ENCODE data around the gene ALPK3. TPM values are rescaled to one million over a fixed set of nuclear protein-coding genes. Genes with fewer than 3 reads are reported as not detected.

Gene ALPK3
- total and polyA plus RNA-seq, 2 donors from 2014 or later: 3.1 to 20.2 TPM

DNA sequence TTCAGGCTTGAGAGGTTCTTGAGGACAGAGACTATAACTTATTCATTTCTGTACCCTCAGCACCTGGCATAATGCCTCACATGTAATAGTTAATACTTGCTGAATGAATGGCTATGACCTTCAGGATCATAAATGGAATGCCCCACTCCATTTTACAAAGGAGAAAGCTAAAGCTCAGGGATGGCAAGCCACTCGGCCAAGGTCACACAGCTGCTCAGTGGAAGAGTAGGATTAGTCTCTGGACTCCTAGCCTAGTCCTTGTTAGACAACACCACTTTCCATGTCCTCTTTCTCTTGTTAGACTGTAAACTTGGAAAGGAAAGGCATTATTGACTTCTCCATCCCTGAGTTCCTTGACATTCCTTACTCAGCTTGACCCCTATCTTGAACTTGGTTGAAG lies 3.2 kb upstream of the ALPK3 start:
- Histone ChIP-seq H3K9ac (ENCODE audit: low read length in 3 of 3) (no peak overlapping the region), H3K4me1 (ENCODE audit: control insufficient read depth in 2 of 3, insufficient read depth in 2 of 3, low read depth in 1 of 3, low read length in 3 of 3) (peaks cover 0 to 29% (median 16%) of the 10 kb centered on the region in 3 donors), H3K9me3 (ENCODE audit: control insufficient read depth in 2 of 3, insufficient read depth in 1 of 3, low read length in 3 of 3) (no peaks in the 10 kb centered on the region), H3K27me3 (ENCODE audit: control insufficient read depth, insufficient read depth, low read length) (no peaks in the 10 kb centered on the region), H3K27ac (ENCODE audit: low read depth in 2 of 2, low read length in 2 of 2) (no peak overlapping the region), H3K4me3 (ENCODE audit: low read length in 3 of 3) (no peak overlapping the region), H3K36me3 (ENCODE audit: control insufficient read depth in 2 of 3, insufficient read depth in 3 of 3, low read length in 3 of 3) (no peaks in the 10 kb centered on the region)
- intact Hi-C loops (cut with DNase I): no loop called here
- FAIRE-seq: no peak
- no peak for DNase-seq
- TF ChIP-seq, protein P1, sequence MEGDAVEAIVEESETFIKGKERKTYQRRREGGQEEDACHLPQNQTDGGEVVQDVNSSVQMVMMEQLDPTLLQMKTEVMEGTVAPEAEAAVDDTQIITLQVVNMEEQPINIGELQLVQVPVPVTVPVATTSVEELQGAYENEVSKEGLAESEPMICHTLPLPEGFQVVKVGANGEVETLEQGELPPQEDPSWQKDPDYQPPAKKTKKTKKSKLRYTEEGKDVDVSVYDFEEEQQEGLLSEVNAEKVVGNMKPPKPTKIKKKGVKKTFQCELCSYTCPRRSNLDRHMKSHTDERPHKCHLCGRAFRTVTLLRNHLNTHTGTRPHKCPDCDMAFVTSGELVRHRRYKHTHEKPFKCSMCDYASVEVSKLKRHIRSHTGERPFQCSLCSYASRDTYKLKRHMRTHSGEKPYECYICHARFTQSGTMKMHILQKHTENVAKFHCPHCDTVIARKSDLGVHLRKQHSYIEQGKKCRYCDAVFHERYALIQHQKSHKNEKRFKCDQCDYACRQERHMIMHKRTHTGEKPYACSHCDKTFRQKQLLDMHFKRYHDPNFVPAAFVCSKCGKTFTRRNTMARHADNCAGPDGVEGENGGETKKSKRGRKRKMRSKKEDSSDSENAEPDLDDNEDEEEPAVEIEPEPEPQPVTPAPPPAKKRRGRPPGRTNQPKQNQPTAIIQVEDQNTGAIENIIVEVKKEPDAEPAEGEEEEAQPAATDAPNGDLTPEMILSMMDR (IDR thresholded peaks at IDR 0.05; ENCODE audit: borderline replicate concordance, extremely low read depth, insufficient read depth): no peak

DNA sequence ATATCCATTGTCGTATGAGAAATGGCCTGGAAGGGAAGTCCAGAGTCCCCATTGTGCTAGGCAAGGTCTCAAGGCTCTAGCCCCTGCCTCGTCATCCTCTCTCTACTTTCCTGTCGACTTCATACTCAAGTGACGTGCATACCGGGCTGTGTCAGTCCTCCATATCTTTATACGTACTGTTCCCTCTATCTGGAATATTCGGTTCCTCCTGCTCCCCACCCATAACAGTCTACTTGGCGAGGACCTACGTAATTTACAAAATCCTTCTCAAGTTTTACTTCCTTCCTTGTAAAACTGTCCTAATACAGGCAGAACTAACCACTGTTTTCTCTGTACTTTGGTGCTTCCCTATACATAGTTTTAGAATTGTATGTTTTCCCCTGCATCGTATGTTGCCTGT lies 2.2 kb upstream of the ALPK3 start:
- Histone ChIP-seq H3K27me3 (ENCODE audit: control insufficient read depth, insufficient read depth, low read length) (no peaks in the 10 kb centered on the region), H3K9ac (ENCODE audit: low read length in 3 of 3) (no peak overlapping the region), H3K4me1 (ENCODE audit: control insufficient read depth in 2 of 3, insufficient read depth in 2 of 3, low read depth in 1 of 3, low read length in 3 of 3) (peaks cover 0 to 37% (median 26%) of the 10 kb centered on the region in 3 donors), H3K36me3 (ENCODE audit: control insufficient read depth in 2 of 3, insufficient read depth in 3 of 3, low read length in 3 of 3) (no peaks in the 10 kb centered on the region), H3K9me3 (ENCODE audit: control insufficient read depth in 2 of 3, insufficient read depth in 1 of 3, low read length in 3 of 3) (no peaks in the 10 kb centered on the region), H3K4me3 (ENCODE audit: low read length in 3 of 3) (no peak overlapping the region), H3K27ac (ENCODE audit: low read depth in 2 of 2, low read length in 2 of 2) (no peak overlapping the region)
- intact Hi-C loops (cut with DNase I): no loop called here
- DNase-seq (no peak), FAIRE-seq (no peak)
- TF ChIP-seq, protein P1 (IDR thresholded peaks at IDR 0.05; ENCODE audit: borderline replicate concordance, extremely low read depth, insufficient read depth): no peak

DNA sequence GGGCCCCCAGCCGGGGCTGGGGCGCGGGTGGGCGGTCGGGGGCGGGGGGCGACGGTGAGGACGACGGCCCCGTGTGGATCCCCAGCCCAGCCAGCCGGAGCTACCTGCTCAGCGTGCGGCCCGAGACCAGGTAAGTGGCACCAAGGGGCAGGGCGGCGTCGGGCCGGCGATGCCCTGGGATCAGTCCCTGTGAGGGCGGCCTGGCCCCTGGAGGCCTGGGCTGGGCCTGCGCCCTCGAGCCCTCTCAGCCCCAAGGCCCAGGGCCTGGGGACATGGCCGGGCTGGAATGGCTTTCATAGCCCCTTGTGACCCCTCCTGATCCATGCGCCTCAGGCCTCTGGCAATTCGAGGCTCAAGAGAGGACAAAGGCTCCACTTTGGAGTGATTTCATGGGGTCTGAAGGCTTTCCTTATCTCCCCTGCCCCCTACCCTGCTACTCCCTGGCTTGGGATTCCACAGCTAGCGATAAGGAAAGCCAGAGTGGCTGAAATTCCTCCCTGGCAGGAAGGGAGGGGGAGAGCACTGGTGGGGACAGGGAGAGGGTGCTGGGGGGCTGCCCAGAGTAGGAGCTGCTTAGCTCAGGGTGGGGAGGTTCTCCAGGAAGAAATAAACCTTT lies 418 bp downstream of the ALPK3 start:
- intact Hi-C loops (cut with DNase I): no loop called here
- H3K9ac ChIP-seq (ENCODE audit: low read length in 3 of 3): peak overlapping the region in 2 of 3 donors; percentile 70 to 77
- DNase-seq: peak in 4 of 5 donors; percentile 41 to 76 (median 63)

More for the DNA sequence above, 418 bp downstream of the ALPK3 start:
- Histone ChIP-seq H3K9me3 (ENCODE audit: control insufficient read depth in 2 of 3, insufficient read depth in 1 of 3, low read length in 3 of 3) (no peaks in the 10 kb centered on the region), H3K4me3 (ENCODE audit: low read length in 3 of 3) (peak overlapping the region in 2 of 3 donors; percentile 13 to 58), H3K36me3 (ENCODE audit: control insufficient read depth in 2 of 3, insufficient read depth in 3 of 3, low read length in 3 of 3) (no peaks in the 10 kb centered on the region), H3K27me3 (ENCODE audit: control insufficient read depth, insufficient read depth, low read length) (no peaks in the 10 kb centered on the region), H3K4me1 (ENCODE audit: control insufficient read depth in 2 of 3, insufficient read depth in 2 of 3, low read depth in 1 of 3, low read length in 3 of 3) (peaks cover 0 to 46% (median 40%) of the 10 kb centered on the region in 3 donors), H3K27ac (ENCODE audit: low read depth in 2 of 2, low read length in 2 of 2) (peak overlapping the region; percentile 93 to 98)
- no peak for FAIRE-seq
- TF ChIP-seq, protein P1 (IDR thresholded peaks at IDR 0.05; ENCODE audit: borderline replicate concordance, extremely low read depth, insufficient read depth): no peak
